ENCODE results near the gene CD46. TPM values are rescaled to one million over a fixed set of nuclear protein-coding genes. Genes with fewer than 3 reads are reported as not detected.

Gene CD46
- total and polyA plus RNA-seq, 10 of the 15 experiments (the other 5 are each of a cell fraction or from before 2014, with no cell fraction given) = 61.1 to 198 (median 81.4) TPM

- no peak for TF ChIP-seq JUND (IDR thresholded peaks at IDR 0.05; ENCODE audit: low read depth, low read length)
- no peak for TF ChIP-seq ZBTB33 (IDR thresholded peaks at IDR 0.05)
- TF ChIP-seq MXI1 (IDR thresholded peaks at IDR 0.05; ENCODE audit: low read depth, low read length) = no peak
- no peak for TF ChIP-seq EP300 (IDR thresholded peaks at IDR 0.05; ENCODE audit: borderline replicate concordance in 1 of 2, control insufficient read depth in 1 of 2, low read depth in 2 of 2, low read length in 2 of 2)
- no peak for TF ChIP-seq IRF3 (IDR thresholded peaks at IDR 0.05)
- TF ChIP-seq BCL11A (IDR thresholded peaks at IDR 0.05; ENCODE audit: low read depth, low read length) = no peak
These were observed 73.5 kb downstream of the CD46 start (continued) for GRCh38 chr1:207825409-207825695.

GRCh38 chr1:207825719-207826556 is 74.1 kb downstream of the CD46 start:
- in situ Hi-C loops (cut with MboI) (loop anchor here (10.0 kb wide), 1 partner anchor 139 kb away; no protein-coding TSS in a partner anchor), intact Hi-C loops (cut with micrococcal nuclease; ENCODE audit: unreplicated experiment) (loop anchor here (10.0 kb wide), 1 partner anchor 1849 kb away; the partner anchor contains the start of gene G0S2)
- POLR2A ChIA-PET = interaction anchor here (1.0 to 20.7 kb wide), 6 partner anchors 8 to 137 kb away, joined by 3 to 620 read pairs (median 6); no protein-coding TSS in a partner anchor
- ATAC-seq = peak; percentile 65
- H3K9ac ChIP-seq (ENCODE audit: control insufficient read depth, insufficient read depth, low read length) = peak overlapping the region; percentile 77
- peak; percentile 98 for DNase-seq (ENCODE audit: low read depth, low spot score)
- H3K4me2 ChIP-seq (ENCODE audit: control insufficient read depth, insufficient read depth) = peak overlapping the region; percentile 43
- SMC1A ChIA-PET (ENCODE audit: uncharacterized antibody, unreplicated experiment) = interaction anchor here (1.1 to 12.8 kb wide), 9 partner anchors 15 to 139 kb away, joined by 3 to 444 read pairs (median 6); no protein-coding TSS in a partner anchor
- no peaks in the 10 kb centered on the region for H3K27me3 ChIP-seq (replicated peaks in 1 of 2; ENCODE audit: control insufficient read depth in 2 of 2, insufficient read depth in 2 of 2, low read length in 1 of 2)
- H3K9me3 ChIP-seq (replicated peaks; ENCODE audit: control insufficient read depth, insufficient read depth, low read length) = no peaks in the 10 kb centered on the region; the same call in 2 of the 3 replicates
- peaks cover 63% of the 10 kb centered on the region for H3K79me2 ChIP-seq (ENCODE audit: control insufficient read depth, insufficient read depth, low read length)
- peak; percentile 92 for FAIRE-seq
- H3K4me3 ChIP-seq = peak overlapping the region; percentile 54
- H4K20me1 ChIP-seq (ENCODE audit: control insufficient read depth, insufficient read depth) = no peaks in the 10 kb centered on the region; the same call in 1 of the 2 replicates
- H3K27ac ChIP-seq (ENCODE audit: control insufficient read depth, insufficient read depth) = peak overlapping the region; percentile 95
- WGBS (ENCODE audit: insufficient coverage, insufficient replicate concordance, low lambda C conversion rate, missing lambda C conversion rate) = 2% methylated on average over 18 of the region's 18 CpGs
- no peaks in the 10 kb centered on the region for H3K36me3 ChIP-seq (ENCODE audit: control insufficient read depth in 2 of 2, insufficient read depth in 2 of 2, low read length in 1 of 2)
- RAD21 ChIA-PET (ENCODE audit: unreplicated experiment) = interaction anchor here (0.5 to 14.2 kb wide), 10 partner anchors 23 to 266 kb away, joined by 3 to 160 read pairs (median 14); no protein-coding TSS in a partner anchor
- no TSS peak for BruUV-seq (replicated peaks)
- peaks cover 40% of the 10 kb centered on the region for H3K4me1 ChIP-seq (ENCODE audit: control insufficient read depth, insufficient read depth, low read length)
- CTCF ChIA-PET = interaction anchor here (0.8 to 26.0 kb wide), 8 partner anchors 14 to 137 kb away, joined by 3 to 821 read pairs (median 12); no protein-coding TSS in a partner anchor
- H2AFZ ChIP-seq (ENCODE audit: control insufficient read depth, low read depth, low read length) = peak overlapping the region; percentile 64
- no peak; the same call in 1 of the 2 replicates for TF ChIP-seq ZBTB40 (IDR thresholded peaks at IDR 0.05; ENCODE audit: borderline replicate concordance)
- TF ChIP-seq PBX3 (IDR thresholded peaks at IDR 0.05; ENCODE audit: insufficient replicate concordance, low read depth, low read length) = peak; percentile 93
- TF ChIP-seq ZNF622 (IDR thresholded peaks at IDR 0.05) = no peak
- peak; percentile 61 for TF ChIP-seq POLR2A (IDR thresholded peaks at IDR 0.05; ENCODE audit: low read depth, low read length)
- peak; percentile 90 for TF ChIP-seq POU2F2 (IDR thresholded peaks at IDR 0.05; ENCODE audit: borderline replicate concordance, low read depth, low read length)
- TF ChIP-seq TCF3 (IDR thresholded peaks at IDR 0.05; ENCODE audit: borderline replicate concordance, insufficient read depth, low read depth, low read length) = peak; percentile 56; the same call in 1 of the 2 replicates
